GM19238 (cell line): ENCODE measurements around the gene H19.

Experiments used
- DNase-seq: peaks from one replicate; pipeline ENCODE4 v3.0.0; 2011; ENCODE audit warnings: low spot score; ENCODE audit not compliant: insufficient read length

Gene H19

GRCh38 chr11:1983601-1983961 lies 14.1 kb downstream of the H19 start:
- no peak for DNase-seq

GRCh38 chr11:1982873-1983600 lies 14.6 kb downstream of the H19 start:
- no peak for DNase-seq

GRCh38 chr11:1979607-1980006 lies 18.0 kb downstream of the H19 start:
- no peak for DNase-seq

GRCh38 chr11:1978720-1979473 lies 18.7 kb downstream of the H19 start:
- DNase-seq, result no peak

GRCh38 chr11:1975185-1975584 lies 22.5 kb downstream of the H19 start:
- no peak for DNase-seq

- DNase-seq, result no peak
These were observed 26.7 kb downstream of the H19 start for GRCh38 chr11:1970956-1971355.

GRCh38 chr11:1969776-1970175 lies 27.9 kb downstream of the H19 start:
- DNase-seq, result no peak

- no peak for DNase-seq
These were observed 28.6 kb downstream of the H19 start for GRCh38 chr11:1969035-1969434.

GRCh38 chr11:1968454-1969002 lies 29.1 kb downstream of the H19 start:
- DNase-seq, result no peak

- no peak for DNase-seq
These were observed 29.9 kb downstream of the H19 start for GRCh38 chr11:1967641-1968225.

- no peak for DNase-seq
These were observed 31.1 kb downstream of the H19 start for GRCh38 chr11:1966531-1966930.

GRCh38 chr11:1964955-1965354 lies 32.7 kb downstream of the H19 start:
- no peak for DNase-seq

GRCh38 chr11:1964348-1964747 lies 33.3 kb downstream of the H19 start:
- no peak for DNase-seq

GRCh38 chr11:1963864-1964263 lies 33.8 kb downstream of the H19 start:
- DNase-seq, result no peak

- no peak for DNase-seq
These were observed 37.9 kb downstream of the H19 start for GRCh38 chr11:1959786-1960185.

GRCh38 chr11:1958367-1958766 lies 39.3 kb downstream of the H19 start:
- DNase-seq, result no peak

GRCh38 chr11:1953489-1954266 lies 44.0 kb downstream of the H19 start:
- DNase-seq, result no peak

GRCh38 chr11:1952806-1953482 lies 44.7 kb downstream of the H19 start:
- DNase-seq, result no peak

- DNase-seq, result no peak
These were observed 47.7 kb downstream of the H19 start for GRCh38 chr11:1949922-1950321.

- DNase-seq, result no peak
These were observed 48.3 kb downstream of the H19 start for GRCh38 chr11:1949302-1949701.

GRCh38 chr11:1948389-1948788 lies 49.3 kb downstream of the H19 start:
- DNase-seq, result no peak
